GM18498 (cell line): Measurements from ENCODE around the gene PHLDA3.

Experiments used
- ATAC-seq: cut with Tn5 transposase; IDR thresholded peaks from one replicate; pipeline ENCODE4 v1.9.1; 2021; ENCODE audit warnings: mild to moderate bottlenecking, moderate library complexity; ENCODE audit not compliant: unreplicated experiment

The PHLDA3 gene

GRCh38 chr1:201468844-201469644 is at the start of gene PHLDA3:
TSS of gene PHLDA3 (minus strand) at chr1:201469188. CDS start at chr1:201468786, 402 bp downstream.
- ATAC-seq = peak; percentile 89

- ATAC-seq = no peak
Measured at GRCh38 chr1:201518071-201518470, 49.1 kb upstream of the PHLDA3 start.

GRCh38 chr1:201517631-201518030 is 48.6 kb upstream of the PHLDA3 start:
- ATAC-seq = no peak

GRCh38 chr1:201516511-201517127 is 47.6 kb upstream of the PHLDA3 start:
- no peak for ATAC-seq

GRCh38 chr1:201515895-201516294 is 46.9 kb upstream of the PHLDA3 start:
- ATAC-seq = no peak

GRCh38 chr1:201515062-201515750 is 46.2 kb upstream of the PHLDA3 start:
- no peak for ATAC-seq

- no peak for ATAC-seq
Measured at GRCh38 chr1:201514466-201514865, 45.5 kb upstream of the PHLDA3 start.

- no peak for ATAC-seq
Measured at GRCh38 chr1:201513498-201514243, 44.7 kb upstream of the PHLDA3 start.

GRCh38 chr1:201511941-201512539 is 43.1 kb upstream of the PHLDA3 start:
- peak; percentile 32 for ATAC-seq

- no peak for ATAC-seq
Measured at GRCh38 chr1:201511396-201511940, 42.5 kb upstream of the PHLDA3 start.

- no peak for ATAC-seq
Measured at GRCh38 chr1:201510734-201511133, 41.7 kb upstream of the PHLDA3 start.

GRCh38 chr1:201509601-201510374 is 40.8 kb upstream of the PHLDA3 start:
- no peak for ATAC-seq

- no peak for ATAC-seq
Measured at GRCh38 chr1:201508809-201509208, 39.8 kb upstream of the PHLDA3 start.

GRCh38 chr1:201507360-201507675 is 38.3 kb upstream of the PHLDA3 start:
- ATAC-seq = peak; percentile 14

GRCh38 chr1:201506557-201507359 is 37.8 kb upstream of the PHLDA3 start, which contains the start of gene CSRP1:
TSS of gene CSRP1 (minus strand) at chr1:201507123. CDS start at chr1:201496303, 10,820 bp downstream.
- ATAC-seq = peak; percentile 96

GRCh38 chr1:201506092-201506491 is 37.1 kb upstream of the PHLDA3 start:
- no peak for ATAC-seq

- no peak for ATAC-seq
Measured at GRCh38 chr1:201505503-201505890, 36.5 kb upstream of the PHLDA3 start.

- ATAC-seq = no peak
Measured at GRCh38 chr1:201504799-201505502, 36.0 kb upstream of the PHLDA3 start.
